ENCODE measurements around the gene TMEM62.
"Not testable (repeated sequence)": the region's sequence is repeated elsewhere in the genome, so short reads cannot be mapped to it uniquely, and the experiment has no call there.

The TMEM62 gene

GRCh38 chr15:43151688-43152087 is 18.3 kb downstream of the TMEM62 start:
- H3K4me3 ChIP-seq (ENCODE audit: low read depth, low read length), result no peak overlapping the region
- no peak for TF ChIP-seq CTCF (IDR thresholded peaks at IDR 0.05; ENCODE audit: borderline replicate concordance, insufficient read depth, low read depth, low read length)

GRCh38 chr15:43153269-43153668 is 19.9 kb downstream of the TMEM62 start:
- no peak for TF ChIP-seq CTCF (IDR thresholded peaks at IDR 0.05; ENCODE audit: borderline replicate concordance, insufficient read depth, low read depth, low read length)

GRCh38 chr15:43165801-43166325 is 32.5 kb downstream of the TMEM62 start:
- no peak overlapping the region for H3K4me3 ChIP-seq (ENCODE audit: low read depth, low read length)
- TF ChIP-seq CTCF (IDR thresholded peaks at IDR 0.05; ENCODE audit: borderline replicate concordance, insufficient read depth, low read depth, low read length), result no peak

More at GRCh38 chr15:43153269-43153668, 19.9 kb downstream of the TMEM62 start:
- H3K4me3 ChIP-seq (ENCODE audit: low read depth, low read length), result no peak overlapping the region

GRCh38 chr15:43167261-43167660 is 33.9 kb downstream of the TMEM62 start:
- not testable (repeated sequence) for H3K4me3 ChIP-seq (ENCODE audit: low read depth, low read length)

- H3K4me3 ChIP-seq (ENCODE audit: low read depth, low read length), result no peak overlapping the region
- TF ChIP-seq CTCF (IDR thresholded peaks at IDR 0.05; ENCODE audit: borderline replicate concordance, insufficient read depth, low read depth, low read length), result no peak
Measured at GRCh38 chr15:43168192-43169107, 35.1 kb downstream of the TMEM62 start.

GRCh38 chr15:43169888-43170287 is 36.5 kb downstream of the TMEM62 start:
- no peak overlapping the region for H3K4me3 ChIP-seq (ENCODE audit: low read depth, low read length)
- no peak for TF ChIP-seq CTCF (IDR thresholded peaks at IDR 0.05; ENCODE audit: borderline replicate concordance, insufficient read depth, low read depth, low read length)

GRCh38 chr15:43175656-43176309 is 42.4 kb downstream of the TMEM62 start:
- H3K4me3 ChIP-seq (ENCODE audit: low read depth, low read length), result not testable (repeated sequence)

- not testable (repeated sequence) for H3K4me3 ChIP-seq (ENCODE audit: low read depth, low read length)
Measured at GRCh38 chr15:43177147-43177546, 43.8 kb downstream of the TMEM62 start.

All from GM12875 (cell line).